ENCODE results near the gene RHOH.

RHOH gene

GRCh38 chr4:40178672-40179071 is 18.2 kb upstream of the RHOH start:
- H3K4me1 ChIP-seq (ENCODE audit: control insufficient read depth, low read length) = peaks cover 100% of the 10 kb centered on the region
- H3K9me2 ChIP-seq (replicated peaks; ENCODE audit: control insufficient read depth, low read length) = no peaks in the 10 kb centered on the region
- no peaks in the 10 kb centered on the region for H4K20me1 ChIP-seq (ENCODE audit: control insufficient read depth, insufficient read depth, low read depth, low read length)
- peak overlapping the region; percentile 69 for H3K4me3 ChIP-seq (ENCODE audit: low read length)
- no peaks in the 10 kb centered on the region for H3K27me3 ChIP-seq (ENCODE audit: control insufficient read depth, low read length)
- H3F3A ChIP-seq (ENCODE audit: control insufficient read depth, insufficient read depth) = peaks cover 39% of the 10 kb centered on the region
- H3K36me3 ChIP-seq (ENCODE audit: control insufficient read depth, low read length) = no peaks in the 10 kb centered on the region
- TF ChIP-seq EZH2phosphoT487 (IDR thresholded peaks at IDR 0.05; ENCODE audit: borderline replicate concordance, low read length) = no peak
- no peak for TF ChIP-seq CTCF (IDR thresholded peaks at IDR 0.05; ENCODE audit: low read depth, low read length, poor library complexity, severe bottlenecking)
- H3K27ac ChIP-seq (ENCODE audit: low read depth, low read length) = peak overlapping the region; percentile 100
- H3K4me2 ChIP-seq (ENCODE audit: low read length) = peak overlapping the region; percentile 96
- no peaks in the 10 kb centered on the region for H3K9me3 ChIP-seq (ENCODE audit: control insufficient read depth, insufficient read depth, low read length)
- H3K79me2 ChIP-seq (ENCODE audit: control insufficient read depth, low read length) = peaks cover 51% of the 10 kb centered on the region

- Histone ChIP-seq H3K9me2 (replicated peaks; ENCODE audit: control insufficient read depth, low read length) (no peaks in the 10 kb centered on the region), H3K9me3 (ENCODE audit: control insufficient read depth, insufficient read depth, low read length) (no peaks in the 10 kb centered on the region), H3K36me3 (ENCODE audit: control insufficient read depth, low read length) (no peaks in the 10 kb centered on the region), H3K27me3 (ENCODE audit: control insufficient read depth, low read length) (no peaks in the 10 kb centered on the region), H3K27ac (ENCODE audit: low read depth, low read length) (peak overlapping the region; percentile 100), H3K4me3 (ENCODE audit: low read length) (peak overlapping the region; percentile 69), H3K4me2 (ENCODE audit: low read length) (peak overlapping the region; percentile 96), H3F3A (ENCODE audit: control insufficient read depth, insufficient read depth) (peaks cover 46% of the 10 kb centered on the region), H3K79me2 (ENCODE audit: control insufficient read depth, low read length) (peaks cover 46% of the 10 kb centered on the region), H4K20me1 (ENCODE audit: control insufficient read depth, insufficient read depth, low read depth, low read length) (no peaks in the 10 kb centered on the region), H3K4me1 (ENCODE audit: control insufficient read depth, low read length) (peaks cover 99% of the 10 kb centered on the region)
- TF ChIP-seq CTCF (IDR thresholded peaks at IDR 0.05; ENCODE audit: low read depth, low read length, poor library complexity, severe bottlenecking) = no peak
- no peak for TF ChIP-seq EZH2phosphoT487 (IDR thresholded peaks at IDR 0.05; ENCODE audit: borderline replicate concordance, low read length)
These were observed 17.5 kb upstream of the RHOH start for GRCh38 chr4:40179360-40179759.

- TF ChIP-seq EZH2phosphoT487 (IDR thresholded peaks at IDR 0.05; ENCODE audit: borderline replicate concordance, low read length) = no peak
- TF ChIP-seq CTCF (IDR thresholded peaks at IDR 0.05; ENCODE audit: low read depth, low read length, poor library complexity, severe bottlenecking) = no peak
- no peaks in the 10 kb centered on the region for H3K9me2 ChIP-seq (replicated peaks; ENCODE audit: control insufficient read depth, low read length)
- H3K79me2 ChIP-seq (ENCODE audit: control insufficient read depth, low read length) = peaks cover 36% of the 10 kb centered on the region
- H4K20me1 ChIP-seq (ENCODE audit: control insufficient read depth, insufficient read depth, low read depth, low read length) = no peaks in the 10 kb centered on the region
- H3K27me3 ChIP-seq (ENCODE audit: control insufficient read depth, low read length) = no peaks in the 10 kb centered on the region
- peak overlapping the region; percentile 69 for H3K4me3 ChIP-seq (ENCODE audit: low read length)
- H3K4me1 ChIP-seq (ENCODE audit: control insufficient read depth, low read length) = peaks cover 98% of the 10 kb centered on the region
- H3K4me2 ChIP-seq (ENCODE audit: low read length) = peak overlapping the region; percentile 96
- H3K36me3 ChIP-seq (ENCODE audit: control insufficient read depth, low read length) = no peaks in the 10 kb centered on the region
- H3K27ac ChIP-seq (ENCODE audit: low read depth, low read length) = peak overlapping the region; percentile 100
- no peaks in the 10 kb centered on the region for H3K9me3 ChIP-seq (ENCODE audit: control insufficient read depth, insufficient read depth, low read length)
- peaks cover 56% of the 10 kb centered on the region for H3F3A ChIP-seq (ENCODE audit: control insufficient read depth, insufficient read depth)
These were observed 16.5 kb upstream of the RHOH start for GRCh38 chr4:40180356-40180755.

Data from DOHH2 (cell line).